Measurements from ENCODE around the gene USP6NL.

USP6NL gene

GRCh38 chr10:11551916-11552602, 59.4 kb downstream of the USP6NL start:
- no peak for DNase-seq (ENCODE audit: low read depth in 2 of 2)

GRCh38 chr10:11551104-11551503, 60.3 kb downstream of the USP6NL start:
- DNase-seq (ENCODE audit: low read depth in 2 of 2), result no peak

GRCh38 chr10:11548768-11549099, 62.7 kb downstream of the USP6NL start:
- DNase-seq (ENCODE audit: low read depth in 2 of 2), result no peak

- DNase-seq (ENCODE audit: low read depth in 2 of 2), result no peak
Observed at GRCh38 chr10:11548065-11548767, 63.2 kb downstream of the USP6NL start.

GRCh38 chr10:11546581-11546980, 64.9 kb downstream of the USP6NL start:
- no peak for DNase-seq (ENCODE audit: low read depth in 2 of 2)

GRCh38 chr10:11541296-11541695, 70.2 kb downstream of the USP6NL start:
- DNase-seq (ENCODE audit: low read depth in 2 of 2), result no peak

- no peak for DNase-seq (ENCODE audit: low read depth in 2 of 2)
Observed at GRCh38 chr10:11539191-11539868, 72.1 kb downstream of the USP6NL start.

- DNase-seq (ENCODE audit: low read depth in 2 of 2), result no peak
Observed at GRCh38 chr10:11538834-11539190, 72.6 kb downstream of the USP6NL start.

GRCh38 chr10:11536228-11536627, 75.2 kb downstream of the USP6NL start:
- no peak for DNase-seq (ENCODE audit: low read depth in 2 of 2)

- no peak for DNase-seq (ENCODE audit: low read depth in 2 of 2)
Observed at GRCh38 chr10:11535346-11535959, 76.0 kb downstream of the USP6NL start.

- no peak for DNase-seq (ENCODE audit: low read depth in 2 of 2)
Observed at GRCh38 chr10:11533328-11533781, 78.1 kb downstream of the USP6NL start.

GRCh38 chr10:11532306-11532705, 79.1 kb downstream of the USP6NL start:
- no peak for DNase-seq (ENCODE audit: low read depth in 2 of 2)

GRCh38 chr10:11530806-11531205, 80.6 kb downstream of the USP6NL start:
- no peak for DNase-seq (ENCODE audit: low read depth in 2 of 2)

- DNase-seq (ENCODE audit: low read depth in 2 of 2), result no peak
Observed at GRCh38 chr10:11529276-11529903, 82.1 kb downstream of the USP6NL start.

GRCh38 chr10:11528286-11528685, 83.2 kb downstream of the USP6NL start:
- no peak for DNase-seq (ENCODE audit: low read depth in 2 of 2)

GRCh38 chr10:11527691-11528255, 83.7 kb downstream of the USP6NL start:
- DNase-seq (ENCODE audit: low read depth in 2 of 2), result no peak

GRCh38 chr10:11527068-11527467, 84.4 kb downstream of the USP6NL start:
- no peak for DNase-seq (ENCODE audit: low read depth in 2 of 2)

GRCh38 chr10:11525503-11525902, 85.9 kb downstream of the USP6NL start:
- DNase-seq (ENCODE audit: low read depth in 2 of 2), result no peak

- DNase-seq (ENCODE audit: low read depth in 2 of 2), result no peak
Observed at GRCh38 chr10:11522821-11523245, 88.6 kb downstream of the USP6NL start.

GRCh38 chr10:11521860-11522259, 89.6 kb downstream of the USP6NL start:
- no peak for DNase-seq (ENCODE audit: low read depth in 2 of 2)

- DNase-seq (ENCODE audit: low read depth in 2 of 2), result no peak
Observed at GRCh38 chr10:11520892-11521291, 90.6 kb downstream of the USP6NL start.

- no peak for DNase-seq (ENCODE audit: low read depth in 2 of 2)
Observed at GRCh38 chr10:11517150-11517549, 94.3 kb downstream of the USP6NL start.
